ENCODE measurements around the gene VAT1. TPM values are rescaled to one million over a fixed set of nuclear protein-coding genes. Genes with fewer than 3 reads are reported as not detected.

VAT1 gene
- total RNA-seq, 2 donors from 2014 or later = 91.5 to 158 TPM

DNA sequence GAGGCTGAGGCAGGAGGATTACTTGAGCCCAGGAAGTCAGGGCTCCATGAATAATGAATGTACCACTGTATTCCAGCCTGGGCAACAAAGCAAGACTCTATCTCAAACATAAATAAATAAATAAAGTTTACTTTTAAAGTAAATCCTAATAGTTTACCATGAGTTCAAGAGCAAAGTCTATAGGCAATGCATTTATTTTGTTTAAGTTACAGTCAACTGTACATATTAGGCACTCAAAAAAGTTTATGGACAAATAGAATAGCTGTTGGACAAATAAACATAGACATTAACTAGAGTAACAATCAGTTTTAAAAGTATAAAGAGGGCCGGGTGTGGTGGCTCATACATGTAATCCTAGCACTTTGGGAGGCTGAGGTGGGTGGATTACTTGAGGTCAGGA lies 54.3 kb downstream of the VAT1 start:
- H3K36me3 ChIP-seq = no peaks in the 10 kb centered on the region
- no peak for ATAC-seq (ENCODE audit: insufficient number of reproducible peaks, low FRiP score, low read depth)
- no peak for TF ChIP-seq CTCF (IDR thresholded peaks at IDR 0.05)
- H3K4me3 ChIP-seq = no peak overlapping the region
- H3K27me3 ChIP-seq (replicated peaks; ENCODE audit: insufficient read depth) = no peaks in the 10 kb centered on the region
- no peak overlapping the region for H3K27ac ChIP-seq
- H3K4me1 ChIP-seq (ENCODE audit: control insufficient read depth in 1 of 2, low read depth in 2 of 2) = peaks cover 4 to 9% of the 10 kb centered on the region in 2 donors
- no peaks in the 10 kb centered on the region for H3K9me3 ChIP-seq
- no peak for DNase-seq (ENCODE audit: low spot score)

Other genes with a start within 250 kb of the VAT1 start
- gene VPS25, start 248.9 kb downstream of the VAT1 start, total RNA-seq = 10 to 100 TPM; 18.5 to 24.2 TPM
- not detected for gene WNK4, start 241.8 kb downstream of the VAT1 start, total RNA-seq
- gene COA3, start 223.7 kb downstream of the VAT1 start, total RNA-seq = 10 to 100 TPM; 34.3 to 36.1 TPM
- not detected for gene CNTD1, start 223.5 kb downstream of the VAT1 start, total RNA-seq
- gene BECN1, start 198.1 kb downstream of the VAT1 start, total RNA-seq = 100 to 1,000 TPM in 1 of 2 donors, 10 to 100 TPM in 1; 99.6 to 122 TPM
- gene PSME3, start 189.0 kb downstream of the VAT1 start, total RNA-seq = 10 to 100 TPM; 41.2 to 82.5 TPM
- 1 to 10 TPM in 1 of 2 donors, under 1 TPM in 1; 0.68 to 2.8 TPM for gene AOC2, start 177.8 kb downstream of the VAT1 start, total RNA-seq
- 100 to 1,000 TPM; 117 to 146 TPM for gene AOC3, start 171.2 kb downstream of the VAT1 start, total RNA-seq
- gene G6PC1, start 121.6 kb downstream of the VAT1 start, total RNA-seq = not detected
- 10 to 100 TPM; 26.0 to 35.5 TPM for gene AARSD1, start 57.9 kb downstream of the VAT1 start, total RNA-seq
- gene PTGES3L, start 42.3 kb downstream of the VAT1 start, total RNA-seq = 1 to 10 TPM; 1.5 to 2.0 TPM
- gene RUNDC1, start 41.8 kb downstream of the VAT1 start, total RNA-seq = 10 to 100 TPM; 16.6 to 17.9 TPM
- gene RPL27, start 24.0 kb downstream of the VAT1 start, total RNA-seq = 100 to 1,000 TPM; 535 to 569 TPM
- gene IFI35, start 15.6 kb downstream of the VAT1 start, total RNA-seq = 10 to 100 TPM; 34.4 to 34.8 TPM
- gene RND2, start 2.8 kb upstream of the VAT1 start, total RNA-seq = 1 to 10 TPM in 1 of 2 donors, under 1 TPM in 1; 0.81 to 2.4 TPM
- 10 to 100 TPM in 1 of 2 donors, 1 to 10 TPM in 1; 8.6 to 21.1 TPM for gene BRCA1, start 103.0 kb upstream of the VAT1 start, total RNA-seq
- 100 to 1,000 TPM in 1 of 2 donors, 10 to 100 TPM in 1; 92.1 to 101 TPM for gene NBR1, start 148.8 kb upstream of the VAT1 start, total RNA-seq
- gene TMEM106A, start 189.5 kb upstream of the VAT1 start, total RNA-seq = 10 to 100 TPM; 17.3 to 22.5 TPM
- gene CCDC200, start 206.2 kb upstream of the VAT1 start, total RNA-seq = not detected
- not detected for gene RNU2-1, start 211.6 kb upstream of the VAT1 start, total RNA-seq

Data from thoracic aorta (tissue), 2 donors.